Calu3 (cell line): Measurements from ENCODE around the gene PABPC1L2A. TPM values are rescaled to one million over a fixed set of nuclear protein-coding genes. Genes with fewer than 3 reads are reported as not detected.
"Not testable (repeated sequence)": the region's sequence is repeated elsewhere in the genome, so short reads cannot be mapped to it uniquely, and the experiment has no call there.

Source experiments
- BruUV-seq: library from RNA; stranded (reverse); fragments of 400-500 nt; replicated peaks from 2 replicates; lab custom pipeline; 2021; lab: Mats Ljungman, UMichigan
- CTCF ChIA-PET: fragments of 300-600 bp; sonication (Branson Sonifier 250); formaldehyde crosslinking; loops from one replicate; lab custom pipeline; 2022; ENCODE audit warnings: antibody characterized with exemption; lab: Charles Lee
- DNase-seq: peaks from one replicate; pipeline ENCODE4 v3.0.0; 2022
- H3K27ac Mint-ChIP-seq: one replicate; pipeline ENCODE4 v1.8.0; 2022; ENCODE audit warnings: mixed read lengths; ENCODE audit not compliant: unreplicated experiment
- H3K27me3 Mint-ChIP-seq: one replicate; pipeline ENCODE4 v1.8.0; 2022; ENCODE audit warnings: mixed read lengths; ENCODE audit not compliant: unreplicated experiment
- H3K36me3 Mint-ChIP-seq: one replicate; pipeline ENCODE4 v1.8.0; 2022; ENCODE audit warnings: mild to moderate bottlenecking, moderate library complexity, mixed read lengths; ENCODE audit not compliant: insufficient read depth, unreplicated experiment
- H3K4me1 Mint-ChIP-seq: one replicate; pipeline ENCODE4 v1.8.0; 2022; ENCODE audit warnings: mild to moderate bottlenecking, low read depth, mixed read lengths; ENCODE audit not compliant: unreplicated experiment
- H3K4me3 Mint-ChIP-seq: one replicate; pipeline ENCODE4 v1.8.0; 2022; ENCODE audit warnings: mild to moderate bottlenecking, low read depth, moderate library complexity, mixed read lengths; ENCODE audit not compliant: unreplicated experiment
- H3K9me3 Mint-ChIP-seq: one replicate; pipeline ENCODE4 v1.8.0; 2022; ENCODE audit warnings: low read depth, mixed read lengths; ENCODE audit not compliant: unreplicated experiment
- CTCF ChIP-seq: fragments of 200-600 bp; IDR thresholded peaks from one replicate; pipeline ENCODE4 v1.8.0; 2022; ENCODE audit warnings: antibody characterized with exemption; ENCODE audit not compliant: unreplicated experiment
- intact Hi-C: fragments of 100-400 bp; cut with micrococcal nuclease; formaldehyde crosslinking; loops from one replicate; pipeline ENCODE4 v1.10.0; 2022; ENCODE audit not compliant: unreplicated experiment
- total RNA-seq: library from RNA; stranded (reverse); gene quantifications from 2 replicates; pipeline ENCODE4 v1.2.3, GENCODE V29; 2022

The PABPC1L2A gene
- total RNA-seq, 1 experiment from 2014 or later, result not detected

DNA sequence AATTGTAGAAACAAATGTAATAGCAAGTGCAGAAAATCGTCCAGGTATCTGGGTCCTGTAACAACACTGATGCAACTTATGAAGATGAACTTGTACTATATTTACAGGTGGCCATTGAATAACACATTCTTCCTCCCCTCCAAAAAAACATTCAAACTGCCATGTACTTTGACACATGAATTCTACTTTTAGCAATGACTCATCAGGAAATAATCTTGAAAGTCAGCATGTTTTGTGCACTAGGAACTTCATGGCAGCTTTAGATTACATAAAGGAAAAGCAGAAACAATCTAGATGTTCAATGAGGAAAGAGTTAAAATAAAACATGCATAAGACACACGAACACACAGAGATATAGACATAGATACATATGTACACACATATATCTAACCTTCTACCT lies 2.5 kb downstream of the PABPC1L2A start:
- CTCF ChIA-PET, result no interaction called here
- BruUV-seq, result no TSS peak
- Mint-ChIP-seq H3K4me1 (peaks cover 7% of the 10 kb centered on the region), H3K27ac (no peak overlapping the region), H3K9me3 (no peaks in the 10 kb centered on the region), H3K4me3 (no peak overlapping the region), H3K27me3 (no peaks in the 10 kb centered on the region), H3K36me3 (no peaks in the 10 kb centered on the region)
- intact Hi-C loops, result no loop called here
- DNase-seq, result no peak
- TF ChIP-seq CTCF, result no peak

DNA sequence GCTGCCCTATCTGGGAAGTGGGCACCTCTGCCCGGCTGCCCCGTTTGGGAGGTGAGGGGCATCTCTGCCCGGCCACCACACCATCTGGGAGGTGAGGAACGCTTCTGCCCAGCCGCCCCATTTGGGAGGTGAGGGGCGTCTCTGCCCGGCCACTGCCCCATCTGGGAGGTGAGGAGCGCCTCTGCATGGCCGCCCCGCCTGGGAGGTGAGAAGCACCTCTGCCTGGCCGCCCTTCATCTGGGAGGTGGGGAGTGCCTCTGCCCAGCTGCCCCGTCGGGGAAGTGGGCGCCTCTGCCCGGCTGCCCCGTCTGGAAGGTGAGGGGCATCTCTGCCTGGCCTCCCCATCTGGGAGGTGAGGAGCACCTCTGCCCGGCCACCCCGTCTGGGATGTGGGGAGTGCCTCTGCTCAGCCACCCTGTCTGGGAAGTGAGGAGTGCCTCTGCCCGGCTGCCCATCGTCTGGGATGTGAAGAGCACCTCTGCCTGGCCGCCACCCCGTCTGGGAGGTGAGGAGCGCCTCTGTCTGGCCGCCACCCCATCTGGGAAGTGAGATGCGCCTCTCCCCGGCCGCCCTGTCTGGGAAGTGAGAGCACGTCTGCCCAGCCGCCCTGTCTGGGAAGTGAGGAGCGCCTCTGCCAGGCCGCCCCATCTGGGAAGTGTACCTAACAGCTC lies 9.8 kb downstream of the PABPC1L2A start:
- Mint-ChIP-seq H3K27ac (no peak overlapping the region), H3K4me3 (no peak overlapping the region)
- intact Hi-C loops, result no loop called here

DNA sequence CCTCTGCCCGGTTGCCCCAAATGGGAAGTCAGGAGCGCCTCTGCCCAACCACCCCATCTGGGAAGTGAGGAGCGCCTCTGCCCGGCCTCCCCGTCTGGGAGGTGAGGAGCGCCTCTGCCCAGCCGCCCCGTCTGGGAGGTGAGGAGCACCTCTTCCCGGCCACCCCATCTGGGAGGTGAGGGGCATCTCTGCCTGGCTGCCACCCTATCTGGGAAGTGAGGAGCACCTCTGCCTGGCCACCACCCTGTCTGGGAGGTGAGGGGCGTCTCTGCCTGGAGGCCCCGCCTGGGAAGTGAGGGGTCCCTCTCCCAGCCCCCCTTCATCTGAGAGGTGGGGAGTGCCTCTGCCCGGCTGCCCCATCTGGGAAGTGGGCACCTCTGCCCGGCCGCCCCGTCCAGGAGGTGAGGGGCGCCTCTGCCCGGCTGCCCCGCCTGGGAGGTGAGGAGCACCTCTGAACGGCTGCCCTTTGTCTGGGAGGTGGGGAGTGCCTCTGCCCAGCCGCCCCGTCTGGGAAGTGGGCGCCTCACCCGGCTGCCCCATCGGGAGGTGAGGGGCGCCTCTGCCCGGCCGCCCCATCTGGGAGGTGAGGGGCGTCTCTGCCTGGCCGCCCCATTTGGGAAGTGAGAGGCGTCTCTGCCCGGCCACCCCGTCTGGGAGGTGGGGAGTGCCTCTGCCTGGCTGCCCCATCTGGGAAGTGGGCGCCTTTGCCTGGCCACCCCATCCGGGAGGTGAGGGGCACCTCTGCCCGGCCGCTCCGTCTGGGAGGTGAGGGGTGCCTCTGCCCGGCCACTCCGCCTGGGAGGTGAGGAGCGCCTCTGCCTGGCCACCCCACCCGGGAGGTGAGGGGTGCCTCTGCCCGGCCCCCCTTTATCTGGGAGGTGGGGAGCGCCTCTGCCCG lies 10.6 kb downstream of the PABPC1L2A start:
- Mint-ChIP-seq H3K27me3 (no peaks in the 10 kb centered on the region), H3K4me3 (no peak overlapping the region), H3K27ac (no peak overlapping the region), H3K36me3 (no peaks in the 10 kb centered on the region), H3K9me3 (peaks cover 3% of the 10 kb centered on the region), H3K4me1 (no peaks in the 10 kb centered on the region)
- no TSS peak for BruUV-seq
- DNase-seq, result no peak
- intact Hi-C loops, result no loop called here
- CTCF ChIA-PET, result no interaction called here
- TF ChIP-seq CTCF, result no peak

More for the DNA sequence above, 9.8 kb downstream of the PABPC1L2A start:
- DNase-seq, result no peak
- no TSS peak for BruUV-seq
- Mint-ChIP-seq H3K4me1 (no peaks in the 10 kb centered on the region), H3K27me3 (no peaks in the 10 kb centered on the region), H3K36me3 (no peaks in the 10 kb centered on the region), H3K9me3 (peaks cover 3% of the 10 kb centered on the region)
- CTCF ChIA-PET, result no interaction called here
- TF ChIP-seq CTCF, result no peak

DNA sequence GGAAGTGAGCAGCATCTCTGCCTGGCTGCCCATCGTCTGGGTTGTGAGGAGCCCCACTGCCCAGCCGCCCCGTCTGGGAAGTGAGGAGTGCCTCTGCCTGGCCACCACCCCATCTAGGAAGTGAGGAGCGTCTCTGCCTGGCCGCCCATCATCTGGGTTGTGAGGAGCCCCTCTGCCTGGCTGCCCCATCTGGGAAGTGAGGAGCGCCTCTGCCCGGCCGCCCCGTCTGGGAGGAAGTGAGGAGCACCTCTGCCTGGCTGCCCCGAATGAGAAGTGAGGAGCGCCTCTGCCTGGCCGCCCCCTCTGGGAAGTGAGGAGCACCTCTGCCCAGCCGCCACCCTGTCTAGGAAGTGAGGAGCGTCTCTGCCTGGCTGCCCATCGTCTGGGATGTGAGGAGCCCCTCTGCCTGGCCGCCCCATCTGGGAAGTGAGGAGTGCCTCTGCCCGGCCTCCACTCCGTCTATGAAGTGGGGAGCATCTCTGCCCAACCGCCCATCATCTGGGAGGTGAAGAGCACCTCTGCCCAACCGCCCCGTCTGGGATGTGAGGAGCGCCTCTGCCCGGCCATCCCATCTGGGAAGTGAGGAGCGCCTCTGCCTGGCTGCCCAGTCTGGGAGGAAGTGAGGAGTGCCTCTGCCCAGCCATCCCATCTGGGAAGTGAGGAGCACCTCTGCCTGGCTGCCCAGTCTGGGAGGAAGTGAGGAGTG lies 11.4 kb downstream of the PABPC1L2A start:
- H3K4me3 Mint-ChIP-seq, H3K27ac Mint-ChIP-seq, H3K4me1 Mint-ChIP-seq, H3K36me3 Mint-ChIP-seq, DNase-seq, BruUV-seq, H3K9me3 Mint-ChIP-seq, H3K27me3 Mint-ChIP-seq, CTCF ChIA-PET, intact Hi-C loops: not testable (repeated sequence)
